Fibroblast of the aortic adventitia (primary cell): ENCODE data around the gene CYB561. TPM values are rescaled to one million over a fixed set of nuclear protein-coding genes. Genes with fewer than 3 reads are reported as not detected.

Experiments used
- DNase-seq: peaks from one replicate; pipeline ENCODE4 v3.0.0-alpha.2; 2010; ENCODE audit warnings: low read depth
- H3K4me3 ChIP-seq: 2 replicates; pipeline ENCODE4 v1.5.1; 2011; ENCODE audit warnings: low read depth, mild to moderate bottlenecking, control low read depth, low read length, moderate library complexity
- total RNA-seq: library from RNA; depleted of rRNA; stranded (reverse); fragments of >200 nt; gene quantifications from 2 replicates; pipeline ENCODE4 v1.2.3, GENCODE V29; 2012; ENCODE audit warnings: low replicate concordance
- TF ChIP-seq, protein P1 (sequence below): IDR thresholded peaks from 2 replicates; pipeline ENCODE4 v1.5.1; 2011; ENCODE audit warnings: mild to moderate bottlenecking, low read length, control low read depth, inconsistent platforms; ENCODE audit not compliant: insufficient read depth

The CYB561 gene
- total RNA-seq, 1 donor, result 29.5 TPM

DNA sequence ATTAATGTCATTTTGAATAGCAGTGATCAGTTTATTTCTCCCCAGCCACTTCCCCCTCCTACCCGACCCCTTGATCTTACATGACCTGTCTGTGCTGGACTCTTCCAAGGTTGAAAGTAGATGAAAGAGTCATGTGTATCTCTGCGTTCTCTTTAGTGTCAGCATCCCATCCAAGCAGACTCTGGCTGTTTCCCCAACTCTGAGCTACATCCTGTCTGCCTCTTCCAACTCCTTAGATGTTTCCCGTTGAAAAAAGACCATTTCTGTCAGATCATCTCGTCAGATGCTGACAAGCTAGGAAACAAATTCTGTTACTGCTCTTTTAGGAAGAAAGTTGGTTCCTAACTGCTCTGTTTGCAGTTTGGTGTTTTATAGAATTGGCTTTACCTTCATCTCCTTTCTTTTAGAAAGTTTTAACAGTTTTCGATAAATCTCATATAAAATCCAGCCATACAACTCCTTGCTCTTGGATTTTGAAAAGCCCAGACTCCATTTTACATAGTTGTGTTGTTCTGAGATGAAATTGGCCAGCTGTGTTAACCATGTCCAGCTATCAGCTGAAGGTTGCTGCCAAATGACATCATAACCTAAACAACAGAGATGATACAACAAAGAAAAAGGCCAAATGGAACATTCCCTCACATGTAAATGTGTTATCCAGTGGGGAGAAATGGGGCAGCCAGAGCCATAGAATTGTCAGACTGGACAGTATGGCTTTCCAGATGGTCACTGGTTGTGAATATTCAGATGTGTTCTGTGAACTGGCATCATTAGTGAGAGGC is 43.5 kb downstream of the CYB561 start:
- peak; percentile 89 for DNase-seq
- no peak overlapping the region for H3K4me3 ChIP-seq
- TF ChIP-seq, protein P1, sequence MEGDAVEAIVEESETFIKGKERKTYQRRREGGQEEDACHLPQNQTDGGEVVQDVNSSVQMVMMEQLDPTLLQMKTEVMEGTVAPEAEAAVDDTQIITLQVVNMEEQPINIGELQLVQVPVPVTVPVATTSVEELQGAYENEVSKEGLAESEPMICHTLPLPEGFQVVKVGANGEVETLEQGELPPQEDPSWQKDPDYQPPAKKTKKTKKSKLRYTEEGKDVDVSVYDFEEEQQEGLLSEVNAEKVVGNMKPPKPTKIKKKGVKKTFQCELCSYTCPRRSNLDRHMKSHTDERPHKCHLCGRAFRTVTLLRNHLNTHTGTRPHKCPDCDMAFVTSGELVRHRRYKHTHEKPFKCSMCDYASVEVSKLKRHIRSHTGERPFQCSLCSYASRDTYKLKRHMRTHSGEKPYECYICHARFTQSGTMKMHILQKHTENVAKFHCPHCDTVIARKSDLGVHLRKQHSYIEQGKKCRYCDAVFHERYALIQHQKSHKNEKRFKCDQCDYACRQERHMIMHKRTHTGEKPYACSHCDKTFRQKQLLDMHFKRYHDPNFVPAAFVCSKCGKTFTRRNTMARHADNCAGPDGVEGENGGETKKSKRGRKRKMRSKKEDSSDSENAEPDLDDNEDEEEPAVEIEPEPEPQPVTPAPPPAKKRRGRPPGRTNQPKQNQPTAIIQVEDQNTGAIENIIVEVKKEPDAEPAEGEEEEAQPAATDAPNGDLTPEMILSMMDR, result no peak

DNA sequence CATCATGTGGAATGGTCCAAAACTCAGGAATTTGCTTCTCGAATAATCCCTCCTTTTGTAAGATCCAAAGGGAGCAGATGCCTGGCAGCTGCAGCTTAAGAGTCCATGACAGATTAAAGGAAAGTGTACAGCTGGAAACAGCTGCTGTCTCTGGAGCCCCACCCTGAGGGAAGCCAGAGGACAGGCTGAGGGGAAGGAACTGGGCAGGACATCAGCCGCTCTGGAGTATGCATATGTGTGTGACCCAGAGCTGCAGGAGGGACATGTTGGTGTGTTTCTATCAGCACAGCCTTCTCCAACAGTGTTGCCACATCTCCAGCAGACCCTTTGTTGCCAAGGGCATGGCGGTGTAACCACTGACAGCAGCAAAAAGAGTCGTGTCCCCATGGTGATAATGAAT is 46.2 kb downstream of the CYB561 start:
- peak; percentile 88 for DNase-seq
- TF ChIP-seq, protein P1, result peak; percentile 13
- no peak overlapping the region for H3K4me3 ChIP-seq

DNA sequence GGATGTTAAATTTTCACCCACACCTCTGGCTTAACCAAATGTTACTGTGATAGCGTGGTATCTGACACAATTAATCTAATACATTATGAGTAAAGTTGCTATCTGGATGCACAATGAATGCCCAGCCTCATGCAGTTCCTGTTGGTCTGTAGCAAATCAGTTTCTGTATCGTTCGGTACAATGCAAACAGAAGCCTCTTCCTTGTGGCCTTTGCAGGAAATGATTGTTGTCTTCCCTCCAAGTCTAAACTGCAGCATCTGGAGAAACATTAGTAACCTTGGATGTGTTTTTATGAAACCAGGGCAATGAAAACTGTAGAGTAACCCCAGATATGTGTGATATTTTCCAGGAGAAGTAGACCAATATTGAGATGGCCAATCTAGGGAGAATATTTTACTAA is 46.8 kb downstream of the CYB561 start:
- peak; percentile 77 for DNase-seq
- no peak overlapping the region for H3K4me3 ChIP-seq
- TF ChIP-seq, protein P1, result peak; percentile 20

DNA sequence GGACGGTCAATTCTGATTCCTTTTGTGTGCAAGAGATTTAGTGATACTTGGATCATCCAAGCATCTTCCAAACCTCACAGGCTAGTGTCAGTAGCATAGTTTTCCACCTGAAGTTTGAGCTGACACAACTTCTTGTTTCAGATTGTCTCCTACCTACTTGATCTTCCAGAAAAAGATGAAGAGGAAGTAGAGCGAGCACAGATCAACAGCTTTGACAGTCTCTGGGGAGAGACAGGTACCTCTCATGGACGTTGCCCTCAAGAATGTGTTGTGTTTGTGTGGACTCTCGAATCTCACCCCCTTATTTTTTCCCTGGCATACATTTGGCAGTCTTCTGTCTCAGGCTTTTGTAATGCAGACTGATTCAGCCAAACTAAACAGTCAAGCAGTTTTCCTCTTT is 47.4 kb downstream of the CYB561 start:
- H3K4me3 ChIP-seq, result no peak overlapping the region
- TF ChIP-seq, protein P1, result no peak
- no peak for DNase-seq

DNA sequence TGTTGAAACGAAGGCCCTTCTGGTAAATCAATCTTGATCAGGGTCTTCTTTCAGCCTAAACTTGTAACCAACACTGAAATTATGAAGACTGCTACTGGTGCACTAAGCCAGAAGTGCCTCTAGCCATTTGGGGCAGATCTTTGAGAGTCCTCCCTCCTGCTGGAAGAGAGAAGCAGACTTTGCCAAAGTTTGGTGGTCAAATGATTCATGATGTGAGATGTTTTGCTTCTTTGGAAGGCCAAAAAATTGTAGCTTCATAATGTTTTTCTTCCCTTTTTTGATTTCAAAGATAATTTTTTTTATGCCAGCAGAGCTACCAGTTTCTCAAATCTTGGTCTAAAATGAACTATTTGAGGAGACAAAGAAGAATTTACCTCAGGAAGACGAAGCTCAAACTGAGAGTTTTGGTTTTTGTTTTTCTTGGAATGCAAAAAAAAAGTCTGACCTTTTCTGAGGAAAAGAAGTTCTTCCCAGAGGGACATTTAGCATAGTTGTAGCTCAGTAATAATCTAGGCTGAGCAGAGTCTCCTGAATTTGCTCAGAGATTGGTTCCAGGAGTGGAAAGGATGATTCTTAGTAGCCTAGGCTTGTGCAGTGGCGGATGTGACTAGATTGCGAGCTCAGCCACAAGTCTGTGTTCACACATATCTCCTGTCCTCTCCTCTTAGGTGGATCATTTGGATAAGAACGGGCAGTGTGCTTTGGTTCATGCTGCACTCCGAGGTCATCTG is 50.9 kb downstream of the CYB561 start:
- DNase-seq, result peak; percentile 92
- TF ChIP-seq, protein P1, result no peak

DNA sequence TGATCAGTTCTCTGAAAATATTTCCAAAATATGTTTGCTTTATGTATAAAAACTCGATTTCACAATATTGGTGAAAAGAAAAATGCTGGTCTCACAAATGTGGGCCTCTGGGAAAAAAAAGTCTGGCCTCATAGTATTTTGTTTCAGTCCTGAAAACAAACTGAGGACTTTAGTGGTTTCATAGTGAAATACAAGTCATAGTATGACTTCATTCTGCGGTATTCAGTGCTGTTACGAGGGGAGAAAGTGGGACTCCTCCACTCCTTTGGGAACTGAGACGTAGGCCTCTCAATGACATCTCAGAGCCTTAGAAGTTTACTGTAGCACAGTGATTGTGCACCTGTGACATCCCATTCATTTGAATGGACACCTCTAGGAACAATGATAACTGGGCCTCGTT is 56.0 kb downstream of the CYB561 start:
- H3K4me3 ChIP-seq, result no peak overlapping the region
- TF ChIP-seq, protein P1, result no peak
- no peak for DNase-seq

More for the DNA sequence above, 50.9 kb downstream of the CYB561 start:
- peak overlapping the region; percentile 6 for H3K4me3 ChIP-seq
